ENCODE measurements around the gene FLNB.

The FLNB gene

GRCh38 chr3:58026598-58026997, 18.4 kb downstream of the FLNB start:
- no peak overlapping the region for H3K9ac ChIP-seq (ENCODE audit: low read depth, low read length)
- H3K4me1 ChIP-seq (ENCODE audit: insufficient read depth, low read length): peaks cover 29% of the 10 kb centered on the region
- no peak overlapping the region for H3K4me3 ChIP-seq (ENCODE audit: low read length)
- no peak overlapping the region for H3K27ac ChIP-seq (ENCODE audit: low read length)
- no peaks in the 10 kb centered on the region for H3K9me3 ChIP-seq (ENCODE audit: insufficient read depth, low read depth, low read length)
- no peaks in the 10 kb centered on the region for H3K27me3 ChIP-seq (ENCODE audit: insufficient read depth, low read length)
- H3K36me3 ChIP-seq (ENCODE audit: insufficient read depth, low read depth, low read length): no peaks in the 10 kb centered on the region

GRCh38 chr3:58027704-58028317, 19.6 kb downstream of the FLNB start:
- H3K36me3 ChIP-seq (ENCODE audit: insufficient read depth, low read depth, low read length): no peaks in the 10 kb centered on the region
- H3K27ac ChIP-seq (ENCODE audit: low read length): no peak overlapping the region
- H3K27me3 ChIP-seq (ENCODE audit: insufficient read depth, low read length): no peaks in the 10 kb centered on the region
- H3K4me3 ChIP-seq (ENCODE audit: low read length): no peak overlapping the region
- H3K4me1 ChIP-seq (ENCODE audit: insufficient read depth, low read length): peaks cover 34% of the 10 kb centered on the region
- no peak overlapping the region for H3K9ac ChIP-seq (ENCODE audit: low read depth, low read length)
- H3K9me3 ChIP-seq (ENCODE audit: insufficient read depth, low read depth, low read length): no peaks in the 10 kb centered on the region

GRCh38 chr3:58028902-58029301, 20.7 kb downstream of the FLNB start:
- no peak overlapping the region for H3K9ac ChIP-seq (ENCODE audit: low read depth, low read length)
- no peak overlapping the region for H3K27ac ChIP-seq (ENCODE audit: low read length)
- no peaks in the 10 kb centered on the region for H3K9me3 ChIP-seq (ENCODE audit: insufficient read depth, low read depth, low read length)
- no peaks in the 10 kb centered on the region for H3K27me3 ChIP-seq (ENCODE audit: insufficient read depth, low read length)
- peaks cover 34% of the 10 kb centered on the region for H3K4me1 ChIP-seq (ENCODE audit: insufficient read depth, low read length)
- no peak overlapping the region for H3K4me3 ChIP-seq (ENCODE audit: low read length)
- H3K36me3 ChIP-seq (ENCODE audit: insufficient read depth, low read depth, low read length): no peaks in the 10 kb centered on the region

DNA sequence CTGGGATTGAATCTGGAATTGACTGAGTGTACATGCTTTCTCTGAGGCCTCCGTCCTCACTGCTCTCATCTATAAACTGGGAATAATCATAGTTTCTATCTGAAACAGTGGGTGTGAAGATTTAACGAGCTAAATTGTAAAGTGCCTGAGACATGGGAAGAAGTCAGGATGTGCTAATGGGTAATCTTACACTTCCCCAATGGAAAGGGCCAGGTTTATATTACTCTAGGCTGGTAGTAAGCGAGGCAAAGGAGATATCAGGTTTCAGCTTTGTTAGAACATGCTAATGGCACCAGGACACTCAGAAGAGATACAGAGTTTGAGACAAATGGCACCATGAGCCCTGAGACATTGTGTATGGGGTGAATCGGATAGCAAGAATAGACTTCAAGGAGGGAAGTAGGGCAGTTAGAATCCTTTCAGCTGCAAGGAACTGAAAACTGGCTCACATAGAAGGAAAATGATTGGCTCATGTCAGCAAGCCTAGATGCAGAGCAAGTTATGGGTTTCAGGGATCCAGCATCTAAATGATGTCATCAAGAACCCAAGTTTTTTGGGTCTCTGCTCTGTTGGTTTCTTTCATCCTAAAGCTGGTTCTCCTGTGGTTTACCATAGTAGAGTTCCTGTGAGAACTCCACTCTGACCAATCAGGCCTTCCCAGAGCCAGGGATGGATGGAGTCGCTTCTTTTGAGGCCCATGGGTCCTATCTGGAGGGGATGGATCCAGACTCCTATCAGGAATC, 21.8 kb downstream of the FLNB start:
- H3K27ac ChIP-seq (ENCODE audit: low read length): no peak overlapping the region
- H3K4me3 ChIP-seq (ENCODE audit: low read length): no peak overlapping the region
- peaks cover 43% of the 10 kb centered on the region for H3K4me1 ChIP-seq (ENCODE audit: insufficient read depth, low read length)
- no peaks in the 10 kb centered on the region for H3K9me3 ChIP-seq (ENCODE audit: insufficient read depth, low read depth, low read length)
- H3K36me3 ChIP-seq (ENCODE audit: insufficient read depth, low read depth, low read length): no peaks in the 10 kb centered on the region
- H3K9ac ChIP-seq (ENCODE audit: low read depth, low read length): no peak overlapping the region
- no peaks in the 10 kb centered on the region for H3K27me3 ChIP-seq (ENCODE audit: insufficient read depth, low read length)

GRCh38 chr3:58032186-58032585, 24.0 kb downstream of the FLNB start:
- Histone ChIP-seq H3K9me3 (ENCODE audit: insufficient read depth, low read depth, low read length) (no peaks in the 10 kb centered on the region), H3K27ac (ENCODE audit: low read length) (no peak overlapping the region), H3K36me3 (ENCODE audit: insufficient read depth, low read depth, low read length) (no peaks in the 10 kb centered on the region), H3K9ac (ENCODE audit: low read depth, low read length) (no peak overlapping the region), H3K4me3 (ENCODE audit: low read length) (no peak overlapping the region), H3K4me1 (ENCODE audit: insufficient read depth, low read length) (peaks cover 47% of the 10 kb centered on the region), H3K27me3 (ENCODE audit: insufficient read depth, low read length) (no peaks in the 10 kb centered on the region)

DNA sequence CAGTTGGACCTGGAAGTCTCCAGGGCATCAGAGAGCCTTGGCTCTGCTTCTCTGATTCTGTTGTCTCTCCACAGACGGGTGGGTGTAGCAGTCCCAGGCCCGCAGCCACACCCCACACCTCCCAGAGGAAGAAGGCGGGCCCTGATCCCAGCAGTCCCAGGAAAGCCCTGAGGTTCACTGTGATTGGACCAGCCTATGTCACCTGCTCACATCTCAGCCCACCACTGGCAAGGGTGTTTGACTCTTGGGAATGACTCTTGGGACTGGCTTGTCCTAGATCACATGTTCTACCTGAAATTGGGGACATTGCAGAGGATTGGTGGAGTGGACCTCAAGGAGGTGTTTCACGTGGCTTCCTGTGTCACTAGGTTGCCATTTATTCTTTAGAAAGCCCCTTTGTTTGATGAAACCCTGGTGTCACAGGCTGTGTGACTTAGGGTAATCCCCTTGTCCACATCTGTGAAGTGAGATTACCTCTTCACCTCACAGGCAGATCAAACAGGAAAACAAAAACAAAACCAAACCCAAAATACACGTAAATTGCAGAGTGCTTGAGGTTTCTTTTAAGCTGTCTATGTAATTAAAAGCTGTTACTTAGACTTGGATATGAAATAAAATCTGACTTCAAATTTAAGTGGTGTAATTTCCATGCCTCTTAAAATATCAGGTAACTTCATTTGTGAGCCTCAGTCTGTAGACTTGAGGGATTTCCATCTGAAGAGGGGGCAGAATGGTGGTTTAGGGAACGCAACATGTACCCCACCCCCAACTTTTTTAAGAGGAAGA, 26.7 kb downstream of the FLNB start:
- Histone ChIP-seq H3K9me3 (ENCODE audit: insufficient read depth, low read depth, low read length) (no peaks in the 10 kb centered on the region), H3K36me3 (ENCODE audit: insufficient read depth, low read depth, low read length) (no peaks in the 10 kb centered on the region), H3K27ac (ENCODE audit: low read length) (no peak overlapping the region), H3K27me3 (ENCODE audit: insufficient read depth, low read length) (no peaks in the 10 kb centered on the region), H3K9ac (ENCODE audit: low read depth, low read length) (no peak overlapping the region), H3K4me1 (ENCODE audit: insufficient read depth, low read length) (peaks cover 51% of the 10 kb centered on the region), H3K4me3 (ENCODE audit: low read length) (no peak overlapping the region)

- H3K9me3 ChIP-seq (ENCODE audit: insufficient read depth, low read depth, low read length): no peaks in the 10 kb centered on the region
- no peak overlapping the region for H3K4me3 ChIP-seq (ENCODE audit: low read length)
- no peaks in the 10 kb centered on the region for H3K36me3 ChIP-seq (ENCODE audit: insufficient read depth, low read depth, low read length)
- peak overlapping the region; percentile 22; the same call in 1 of the 2 replicates for H3K9ac ChIP-seq (ENCODE audit: low read depth, low read length)
- H3K27ac ChIP-seq (ENCODE audit: low read length): no peak overlapping the region
- H3K27me3 ChIP-seq (ENCODE audit: insufficient read depth, low read length): no peaks in the 10 kb centered on the region
- peaks cover 48% of the 10 kb centered on the region for H3K4me1 ChIP-seq (ENCODE audit: insufficient read depth, low read length)
Observed at GRCh38 chr3:58035524-58036255, 27.5 kb downstream of the FLNB start.

DNA sequence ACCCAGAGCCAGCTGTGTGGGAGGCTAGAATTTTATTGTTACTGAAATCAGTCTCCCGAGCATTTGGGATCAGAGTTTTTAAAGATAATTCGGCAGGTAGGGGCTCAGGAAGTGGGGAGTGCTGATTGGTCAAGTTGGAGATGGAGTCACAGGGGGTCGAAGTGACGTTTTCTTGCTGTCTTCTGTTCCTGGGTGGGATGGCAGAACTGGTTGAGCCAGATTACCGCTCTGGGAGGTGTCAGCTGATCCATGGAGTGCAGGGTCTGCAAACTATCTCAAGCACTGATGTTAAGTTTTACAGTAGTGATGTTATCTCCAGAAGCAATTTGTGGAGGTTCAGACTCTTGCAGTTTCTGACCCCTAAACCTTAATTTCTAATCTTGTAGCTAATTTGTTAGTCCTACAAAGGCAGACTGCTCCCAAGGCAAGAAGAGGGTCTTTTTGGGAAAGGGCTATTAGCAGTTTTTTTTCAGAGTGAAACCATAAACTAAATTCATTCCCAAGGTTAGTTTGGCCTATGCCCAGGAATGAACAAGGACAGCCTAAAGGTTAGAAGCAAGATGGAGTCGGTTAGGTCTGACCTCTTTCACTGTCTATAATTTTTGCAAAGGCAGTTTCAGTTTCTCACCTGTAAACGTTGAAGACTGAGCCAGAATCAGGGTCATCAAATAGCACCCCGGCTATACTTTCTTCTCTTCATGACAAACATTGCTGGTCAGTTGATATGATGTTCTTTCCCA, 28.2 kb downstream of the FLNB start:
- peak overlapping the region; percentile 22; the same call in 1 of the 2 replicates for H3K9ac ChIP-seq (ENCODE audit: low read depth, low read length)

DNA sequence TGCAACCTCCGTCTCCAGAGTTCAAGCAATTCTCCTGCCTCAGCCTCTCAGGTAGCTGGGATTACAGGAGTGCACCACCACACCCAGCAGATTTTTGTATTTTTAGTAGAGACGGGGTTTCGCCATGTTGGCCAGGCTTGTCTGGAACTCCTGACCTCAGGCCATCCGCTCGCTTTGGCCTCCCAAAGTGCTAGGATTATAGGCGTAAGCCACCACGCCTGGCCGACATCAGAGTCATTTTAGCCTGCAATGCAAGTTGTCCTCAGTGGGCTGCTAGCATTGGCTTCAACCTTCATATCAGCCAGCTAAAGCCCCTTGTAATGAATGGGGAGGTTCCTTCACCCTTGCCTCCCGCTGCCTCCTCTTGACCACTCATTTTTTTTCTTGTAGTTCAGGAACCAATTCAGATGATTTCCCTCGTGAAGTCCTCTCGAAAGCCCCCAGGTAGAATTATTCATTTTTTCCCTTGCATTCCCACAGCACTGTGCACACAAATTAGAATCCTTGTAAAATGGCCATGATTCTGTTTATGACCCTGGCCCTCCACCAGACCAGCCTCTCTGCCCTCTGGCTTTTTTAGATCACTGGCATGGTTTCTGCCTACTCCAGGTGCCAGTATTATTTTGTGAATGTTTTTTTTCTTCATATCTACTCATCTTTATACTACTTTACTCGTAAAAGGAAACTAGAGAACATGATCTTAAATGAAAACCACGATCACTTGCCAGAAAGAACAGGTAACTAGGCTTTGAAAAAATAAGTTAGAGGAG, 29.1 kb downstream of the FLNB start:
- Histone ChIP-seq H3K4me1 (ENCODE audit: insufficient read depth, low read length) (peaks cover 62% of the 10 kb centered on the region), H3K9ac (ENCODE audit: low read depth, low read length) (no peak overlapping the region), H3K9me3 (ENCODE audit: insufficient read depth, low read depth, low read length) (no peaks in the 10 kb centered on the region), H3K27ac (ENCODE audit: low read length) (no peak overlapping the region), H3K4me3 (ENCODE audit: low read length) (no peak overlapping the region), H3K27me3 (ENCODE audit: insufficient read depth, low read length) (no peaks in the 10 kb centered on the region), H3K36me3 (ENCODE audit: insufficient read depth, low read depth, low read length) (no peaks in the 10 kb centered on the region)

More for the DNA sequence above, 28.2 kb downstream of the FLNB start:
- Histone ChIP-seq H3K36me3 (ENCODE audit: insufficient read depth, low read depth, low read length) (no peaks in the 10 kb centered on the region), H3K27me3 (ENCODE audit: insufficient read depth, low read length) (no peaks in the 10 kb centered on the region), H3K9me3 (ENCODE audit: insufficient read depth, low read depth, low read length) (no peaks in the 10 kb centered on the region), H3K4me3 (ENCODE audit: low read length) (no peak overlapping the region), H3K4me1 (ENCODE audit: insufficient read depth, low read length) (peaks cover 55% of the 10 kb centered on the region), H3K27ac (ENCODE audit: low read length) (no peak overlapping the region)

GRCh38 chr3:58038675-58039292, 30.6 kb downstream of the FLNB start:
- no peak overlapping the region for H3K4me3 ChIP-seq (ENCODE audit: low read length)
- no peaks in the 10 kb centered on the region for H3K9me3 ChIP-seq (ENCODE audit: insufficient read depth, low read depth, low read length)
- H3K9ac ChIP-seq (ENCODE audit: low read depth, low read length): peak overlapping the region; percentile 19; the same call in 1 of the 2 replicates
- peaks cover 72% of the 10 kb centered on the region for H3K4me1 ChIP-seq (ENCODE audit: insufficient read depth, low read length)
- H3K27ac ChIP-seq (ENCODE audit: low read length): no peak overlapping the region
- no peaks in the 10 kb centered on the region for H3K27me3 ChIP-seq (ENCODE audit: insufficient read depth, low read length)
- no peaks in the 10 kb centered on the region for H3K36me3 ChIP-seq (ENCODE audit: insufficient read depth, low read depth, low read length)
